Upper lobe of right lung (tissue), 1 donor: Measurements from ENCODE around the gene VEZF1. TPM values are rescaled to one million over a fixed set of nuclear protein-coding genes. Genes with fewer than 3 reads are reported as not detected.

ENCODE experiments used
- ATAC-seq: fragments of 200-7000 bp; cut with Tn5 transposase; one replicate; pipeline ENCODE4 v1.9.1; 2020; ENCODE audit warnings: mild to moderate bottlenecking, moderate library complexity
- DNase-seq: peaks from one replicate; pipeline ENCODE4 v3.0.0-alpha.2; 2020
- H3K27ac ChIP-seq: fragments of 200-600 bp; one replicate; pipeline ENCODE4 v1.8.0; 2022
- H3K27me3 ChIP-seq: fragments of 200-600 bp; one replicate; pipeline ENCODE4 v1.8.0; 2022; ENCODE audit warnings: mild to moderate bottlenecking
- H3K36me3 ChIP-seq: fragments of 200-600 bp; one replicate; pipeline ENCODE4 v1.8.0; 2022
- H3K4me1 ChIP-seq: fragments of 200-600 bp; one replicate; pipeline ENCODE4 v1.8.0; 2022
- H3K4me3 ChIP-seq: fragments of 200-600 bp; one replicate; pipeline ENCODE4 v1.8.0; 2022; ENCODE audit warnings: mild to moderate bottlenecking
- H3K9me3 ChIP-seq: fragments of 200-600 bp; one replicate; pipeline ENCODE4 v1.8.0; 2022
- intact Hi-C: fragments of 100-400 bp; cut with DNase I; formaldehyde crosslinking; loops from one replicate; pipeline ENCODE4 v1.11.0; 2022
- total RNA-seq: library from RNA; stranded (reverse); fragmentation: NEBNext Ultra II Directional; extraction: Animal tissue kit (Norgen Biotek cat#: 25700); gene quantifications from one replicate; pipeline ENCODE4 v1.2.1, GENCODE V29; 2021
- TF ChIP-seq, protein P1 (sequence below): fragments of 200-600 bp; IDR thresholded peaks from one replicate; pipeline ENCODE4 v1.8.0; 2022; ENCODE audit warnings: antibody characterized with exemption
- donor health status: DM: no; HTN: yes; CAD: no; lungs with severe emphysema.

VEZF1 gene
- total RNA-seq, 1 donor from 2014 or later: 77.1 TPM

DNA sequence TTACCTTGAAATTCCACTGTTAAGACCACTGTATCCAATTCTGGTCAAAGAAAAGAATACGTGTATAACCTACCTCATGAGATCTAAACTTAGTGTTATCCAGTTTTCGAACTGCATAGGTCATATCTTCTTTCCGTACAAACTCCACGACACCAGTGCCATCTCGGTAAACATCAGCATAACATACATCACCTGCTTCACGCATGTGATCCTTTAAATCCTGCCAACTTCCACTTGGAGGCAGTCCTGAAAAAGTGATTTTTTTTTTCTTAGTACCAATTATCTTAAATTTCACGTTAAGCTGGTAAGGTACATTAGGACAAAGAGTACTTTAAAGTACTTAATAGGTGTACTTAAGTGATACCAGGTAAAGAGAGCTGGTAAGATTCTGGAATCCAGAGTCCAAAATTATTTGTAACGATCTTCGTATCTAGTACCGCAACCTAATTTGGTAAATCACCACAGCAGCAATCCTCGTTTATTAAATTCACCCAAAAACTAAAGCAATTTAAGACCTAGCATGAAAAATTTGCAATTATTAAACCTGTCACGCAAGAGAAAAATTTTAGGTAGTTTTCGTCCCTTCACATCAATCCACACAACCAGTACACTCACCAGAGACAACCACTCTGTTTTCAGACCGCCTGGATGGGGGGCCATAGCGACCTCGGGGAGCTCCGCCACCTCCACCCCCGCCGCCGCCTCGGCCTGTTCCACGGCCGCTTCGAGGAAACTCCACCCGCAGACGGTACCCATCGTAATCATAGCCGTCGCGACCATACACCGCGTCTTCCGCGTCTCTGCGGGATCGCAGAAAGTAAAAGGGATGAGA is 17.9 kb upstream of the VEZF1 start:
- intact Hi-C loops: no loop called here
- TF ChIP-seq, protein P1, sequence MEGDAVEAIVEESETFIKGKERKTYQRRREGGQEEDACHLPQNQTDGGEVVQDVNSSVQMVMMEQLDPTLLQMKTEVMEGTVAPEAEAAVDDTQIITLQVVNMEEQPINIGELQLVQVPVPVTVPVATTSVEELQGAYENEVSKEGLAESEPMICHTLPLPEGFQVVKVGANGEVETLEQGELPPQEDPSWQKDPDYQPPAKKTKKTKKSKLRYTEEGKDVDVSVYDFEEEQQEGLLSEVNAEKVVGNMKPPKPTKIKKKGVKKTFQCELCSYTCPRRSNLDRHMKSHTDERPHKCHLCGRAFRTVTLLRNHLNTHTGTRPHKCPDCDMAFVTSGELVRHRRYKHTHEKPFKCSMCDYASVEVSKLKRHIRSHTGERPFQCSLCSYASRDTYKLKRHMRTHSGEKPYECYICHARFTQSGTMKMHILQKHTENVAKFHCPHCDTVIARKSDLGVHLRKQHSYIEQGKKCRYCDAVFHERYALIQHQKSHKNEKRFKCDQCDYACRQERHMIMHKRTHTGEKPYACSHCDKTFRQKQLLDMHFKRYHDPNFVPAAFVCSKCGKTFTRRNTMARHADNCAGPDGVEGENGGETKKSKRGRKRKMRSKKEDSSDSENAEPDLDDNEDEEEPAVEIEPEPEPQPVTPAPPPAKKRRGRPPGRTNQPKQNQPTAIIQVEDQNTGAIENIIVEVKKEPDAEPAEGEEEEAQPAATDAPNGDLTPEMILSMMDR: no peak
- Histone ChIP-seq H3K9me3 (no peaks in the 10 kb centered on the region), H3K27ac (peak overlapping the region; percentile 98), H3K36me3 (peaks cover 49% of the 10 kb centered on the region), H3K4me3 (peak overlapping the region; percentile 98), H3K27me3 (no peaks in the 10 kb centered on the region), H3K4me1 (peaks cover 55% of the 10 kb centered on the region)
- ATAC-seq (no peak), DNase-seq (no peak)

DNA sequence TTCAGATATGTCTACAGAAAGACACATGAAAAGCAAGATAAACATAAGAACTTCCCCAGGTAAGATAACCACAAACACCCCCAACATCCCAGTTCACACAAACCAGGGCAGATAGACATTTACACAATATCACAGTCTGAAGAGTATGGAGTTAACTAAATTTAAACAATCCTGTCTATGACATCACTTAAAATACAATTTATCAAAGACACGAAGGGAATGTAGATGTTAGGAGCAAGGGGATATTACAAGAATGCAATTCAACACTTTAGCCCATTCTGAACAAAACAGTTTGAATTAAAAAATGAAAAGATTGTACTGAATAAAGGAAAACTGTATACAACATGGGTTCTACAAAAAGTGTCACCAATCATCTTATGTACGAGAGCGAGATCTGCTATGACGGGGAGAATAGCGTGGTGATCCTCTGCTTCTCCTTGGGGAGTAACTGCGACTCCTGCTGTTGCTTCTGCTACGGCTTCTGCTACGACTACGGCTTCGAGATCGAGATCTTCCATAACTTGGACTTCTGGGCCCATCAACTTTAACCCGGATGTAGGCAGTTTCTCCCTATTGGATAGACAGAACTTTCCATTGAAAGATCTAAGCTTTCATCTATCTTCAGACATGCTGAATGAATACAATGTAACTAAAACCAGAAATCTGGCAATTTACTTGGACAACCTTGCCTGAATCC is 17.1 kb upstream of the VEZF1 start:
- Histone ChIP-seq H3K36me3 (peaks cover 56% of the 10 kb centered on the region), H3K4me3 (peak overlapping the region; percentile 98), H3K27me3 (no peaks in the 10 kb centered on the region), H3K4me1 (peaks cover 55% of the 10 kb centered on the region), H3K27ac (no peak overlapping the region), H3K9me3 (no peaks in the 10 kb centered on the region)
- intact Hi-C loops: no loop called here
- TF ChIP-seq, protein P1: no peak
- ATAC-seq: no peak
- DNase-seq: no peak

DNA sequence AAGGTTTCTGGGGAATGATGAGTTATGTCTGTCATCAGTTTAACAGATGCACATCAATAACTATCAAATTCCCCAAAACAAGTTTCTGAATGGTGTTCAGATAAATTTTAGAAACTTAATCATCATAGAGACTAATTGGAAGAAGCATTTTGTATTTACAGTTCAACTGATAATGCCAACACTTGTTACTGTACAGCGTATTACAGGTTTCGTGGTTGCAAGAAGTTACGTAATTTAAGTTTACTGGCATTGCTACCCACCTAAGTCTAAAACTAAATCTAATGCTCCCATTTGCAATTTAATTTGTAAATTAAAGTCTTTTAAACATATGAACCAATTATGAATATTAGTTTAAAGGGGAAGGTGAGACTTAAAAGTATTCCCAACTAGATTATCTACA is 16.0 kb upstream of the VEZF1 start:
- H3K4me3 ChIP-seq: no peak overlapping the region
- no peaks in the 10 kb centered on the region for H3K9me3 ChIP-seq
- H3K4me1 ChIP-seq: peaks cover 55% of the 10 kb centered on the region
- peaks cover 63% of the 10 kb centered on the region for H3K36me3 ChIP-seq
- no peaks in the 10 kb centered on the region for H3K27me3 ChIP-seq
- H3K27ac ChIP-seq: no peak overlapping the region
- TF ChIP-seq, protein P1: no peak
- intact Hi-C loops: no loop called here
- DNase-seq (no peak), ATAC-seq (no peak)

GRCh38 chr17:58002973-58003372 is 14.9 kb upstream of the VEZF1 start:
- H3K27ac ChIP-seq: no peak overlapping the region
- intact Hi-C loops: no loop called here
- TF ChIP-seq, protein P1: no peak
- H3K36me3 ChIP-seq: peaks cover 71% of the 10 kb centered on the region
- H3K27me3 ChIP-seq: no peaks in the 10 kb centered on the region
- no peak for DNase-seq
- no peaks in the 10 kb centered on the region for H3K9me3 ChIP-seq
- H3K4me1 ChIP-seq: peaks cover 49% of the 10 kb centered on the region
- H3K4me3 ChIP-seq: no peak overlapping the region
- ATAC-seq: no peak

DNA sequence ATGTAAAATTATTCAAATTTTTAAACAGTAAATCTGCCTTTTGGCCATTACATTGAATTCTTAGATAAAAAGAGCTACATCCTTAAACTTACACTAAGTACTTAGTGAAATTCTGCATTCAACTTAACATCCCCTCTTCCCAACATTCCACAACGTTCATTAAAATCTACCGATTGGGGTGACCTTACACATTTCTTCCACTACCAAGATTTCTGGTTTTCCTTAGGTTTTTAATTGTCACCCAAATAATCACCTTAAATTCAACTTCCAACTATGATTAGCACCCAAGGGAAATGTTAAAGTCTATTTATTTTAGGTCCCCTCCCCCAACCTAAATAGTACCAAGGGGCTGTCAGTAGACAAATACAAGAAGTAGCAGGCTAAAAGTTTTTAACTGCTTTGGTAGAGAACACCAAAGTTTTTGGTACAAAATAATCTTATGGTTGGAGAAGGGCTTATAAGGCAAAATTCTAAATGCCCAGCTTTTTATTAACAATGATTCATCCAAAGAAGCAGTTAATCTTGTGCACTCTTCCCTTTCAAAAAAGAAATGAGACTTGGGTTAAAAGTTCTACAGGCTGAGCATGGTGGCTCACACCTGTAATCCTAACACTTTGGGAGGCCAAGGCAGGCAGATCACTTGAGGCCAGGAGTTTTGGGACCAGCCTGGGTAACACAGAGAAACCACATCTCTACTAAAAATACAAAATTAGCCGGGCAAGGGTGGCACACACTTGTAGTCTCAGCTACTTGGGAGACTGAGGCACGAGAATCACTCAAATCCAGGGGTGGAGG is 14.3 kb upstream of the VEZF1 start:
- no peak overlapping the region for H3K27ac ChIP-seq
- peaks cover 47% of the 10 kb centered on the region for H3K4me1 ChIP-seq
- H3K9me3 ChIP-seq: no peaks in the 10 kb centered on the region
- ATAC-seq (no peak), DNase-seq (no peak)
- TF ChIP-seq, protein P1: no peak
- H3K27me3 ChIP-seq: no peaks in the 10 kb centered on the region
- intact Hi-C loops: no loop called here
- no peak overlapping the region for H3K4me3 ChIP-seq
- peaks cover 76% of the 10 kb centered on the region for H3K36me3 ChIP-seq
